ENCODE data around the gene RUVBL2. TPM values are rescaled to one million over a fixed set of nuclear protein-coding genes. Genes with fewer than 3 reads are reported as not detected.
A peak's percentile ranks its signal among the peaks of the same experiment; 100 is the strongest.

RUVBL2 gene
- total RNA-seq, 1 experiment from 2014 or later: 130 TPM

DNA sequence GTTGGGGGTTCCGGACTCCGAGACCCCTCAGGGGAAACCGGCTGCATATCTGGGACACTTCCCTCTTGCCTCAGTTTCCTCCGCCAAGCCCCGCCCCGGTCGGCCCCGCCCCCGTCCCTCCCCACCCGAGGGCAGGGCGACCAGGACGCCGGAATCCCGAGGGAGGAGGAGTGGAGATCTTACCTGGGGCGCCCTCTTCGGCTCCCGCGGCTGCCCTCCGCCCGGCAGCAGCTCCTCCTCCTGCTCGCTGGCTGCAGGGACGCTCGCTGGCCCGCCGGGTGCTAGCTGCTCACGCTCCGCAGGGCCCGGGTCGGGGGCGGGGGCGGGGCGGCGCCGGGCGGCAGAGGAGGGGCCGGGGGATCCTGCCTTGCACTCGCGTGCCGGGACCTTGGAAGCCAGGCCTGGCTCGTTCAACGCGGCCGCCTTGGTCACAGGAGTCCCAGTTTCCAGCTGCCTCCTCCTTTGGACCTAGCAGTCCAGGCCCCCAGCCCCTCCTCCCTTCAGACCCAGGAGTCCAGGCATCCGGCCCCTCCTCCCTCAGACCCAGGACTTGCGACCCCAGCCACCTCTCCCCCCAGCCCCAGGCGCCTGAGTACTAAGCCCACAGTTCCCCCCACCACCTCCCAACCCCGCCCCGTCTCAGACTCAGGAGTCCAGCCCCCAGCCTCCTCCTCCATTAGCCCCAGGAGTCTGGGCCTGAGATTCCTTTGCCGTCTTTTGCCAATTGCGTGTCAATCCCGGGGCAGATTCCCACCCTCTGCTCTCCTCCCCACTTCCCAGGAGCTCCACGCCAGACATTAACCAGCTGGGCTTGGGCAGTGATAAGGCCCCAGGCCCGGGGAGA, 71.3 kb downstream of the RUVBL2 start, which contains the start of gene NTF4:
TSS of gene NTF4 (minus strand) at position 51 of the 844 bp plus-strand sequence. CDS start 2,821 bp downstream, outside the sequence.
- peaks cover 2% of the 10 kb centered on the region; the same call in 1 of the 2 replicates for H3K4me1 ChIP-seq (ENCODE audit: insufficient read depth, low read length)
- H3K36me3 Mint-ChIP-seq (ENCODE audit: insufficient read depth in 1 of 3, low read depth in 3 of 3): peaks cover 0 to 4% (median 3%) of the 10 kb centered on the region in 3 experiments; a peak in 3 of 7 replicates
- no peak within 1 kb of the TSS for H3T11ph ChIP-seq (ENCODE audit: low read length)
- H3K23me2 ChIP-seq (ENCODE audit: insufficient read length, low read depth, low read length, poor library complexity, severe bottlenecking): peaks cover 3% of the 10 kb centered on the region
- no peaks in the 10 kb centered on the region for H3K79me2 ChIP-seq (ENCODE audit: insufficient read depth, low read length)
- no peak within 1 kb of the TSS for H2BK5ac ChIP-seq (ENCODE audit: insufficient read length, low read length)
- TF ChIP-seq, protein P1, sequence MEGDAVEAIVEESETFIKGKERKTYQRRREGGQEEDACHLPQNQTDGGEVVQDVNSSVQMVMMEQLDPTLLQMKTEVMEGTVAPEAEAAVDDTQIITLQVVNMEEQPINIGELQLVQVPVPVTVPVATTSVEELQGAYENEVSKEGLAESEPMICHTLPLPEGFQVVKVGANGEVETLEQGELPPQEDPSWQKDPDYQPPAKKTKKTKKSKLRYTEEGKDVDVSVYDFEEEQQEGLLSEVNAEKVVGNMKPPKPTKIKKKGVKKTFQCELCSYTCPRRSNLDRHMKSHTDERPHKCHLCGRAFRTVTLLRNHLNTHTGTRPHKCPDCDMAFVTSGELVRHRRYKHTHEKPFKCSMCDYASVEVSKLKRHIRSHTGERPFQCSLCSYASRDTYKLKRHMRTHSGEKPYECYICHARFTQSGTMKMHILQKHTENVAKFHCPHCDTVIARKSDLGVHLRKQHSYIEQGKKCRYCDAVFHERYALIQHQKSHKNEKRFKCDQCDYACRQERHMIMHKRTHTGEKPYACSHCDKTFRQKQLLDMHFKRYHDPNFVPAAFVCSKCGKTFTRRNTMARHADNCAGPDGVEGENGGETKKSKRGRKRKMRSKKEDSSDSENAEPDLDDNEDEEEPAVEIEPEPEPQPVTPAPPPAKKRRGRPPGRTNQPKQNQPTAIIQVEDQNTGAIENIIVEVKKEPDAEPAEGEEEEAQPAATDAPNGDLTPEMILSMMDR (conservative IDR thresholded peaks at IDR 0.05): no peak
- no peak within 1 kb of the TSS for H4K91ac ChIP-seq (ENCODE audit: insufficient read length, low read depth, low read length)
- H3K4me2 ChIP-seq (ENCODE audit: insufficient read depth, insufficient read length, low read length): peak within 1 kb of the TSS; percentile 62
- no peak within 1 kb of the TSS for H3K9ac ChIP-seq (ENCODE audit: extremely low read depth, insufficient read length, low read length)
- no peak within 1 kb of the TSS for H4K5ac ChIP-seq (ENCODE audit: insufficient read length, low read depth, low read length)
- peak; percentile 80 for DNase-seq
- no peak within 1 kb of the TSS for H4K8ac ChIP-seq (replicated peaks; ENCODE audit: insufficient read length, low read depth, low read length)
- H4K20me1 ChIP-seq (ENCODE audit: control insufficient read depth, insufficient read depth, insufficient read length): no peaks in the 10 kb centered on the region
- H3K9me3 Mint-ChIP-seq: peaks cover 7 to 14% of the 10 kb centered on the region in 2 experiments; a peak in 4 of 5 replicates
- no peak within 1 kb of the TSS for H2BK12ac ChIP-seq (ENCODE audit: insufficient read length, low read depth, low read length)
- peaks cover 77% of the 10 kb centered on the region for H3K27me3 Mint-ChIP-seq (ENCODE audit: low read depth)
- H2AFZ ChIP-seq (ENCODE audit: low read length): no peak within 1 kb of the TSS
- H3K4me3 Mint-ChIP-seq: peak within 1 kb of the TSS; percentile 50 to 75
- H2BK15ac ChIP-seq (ENCODE audit: low read depth, low read length): no peak within 1 kb of the TSS
- H3K27me3 ChIP-seq (ENCODE audit: insufficient read depth, low read length): peaks cover 23% of the 10 kb centered on the region; the same call in 1 of the 2 replicates
- H3K56ac ChIP-seq (ENCODE audit: insufficient read length, low read depth, low read length): no peak within 1 kb of the TSS
- H3K4me1 Mint-ChIP-seq: peaks cover 29 to 44% of the 10 kb centered on the region in 2 experiments
- H3K27ac Mint-ChIP-seq: peak within 1 kb of the TSS in 1 of 3 experiments; percentile 75; a peak in 2 of 7 replicates
- H2BK120ac ChIP-seq (ENCODE audit: low read depth, low read length, poor library complexity, severe bottlenecking): no peak within 1 kb of the TSS
- no peak within 1 kb of the TSS for H2AK5ac ChIP-seq (ENCODE audit: insufficient read length, low read length)
- no peaks in the 10 kb centered on the region for H3K79me1 ChIP-seq (ENCODE audit: insufficient read depth, low read depth, low read length, poor library complexity, severe bottlenecking)
- no peak within 1 kb of the TSS for H2BK20ac ChIP-seq (ENCODE audit: low read depth, low read length, poor library complexity, severe bottlenecking)
- H3K9me3 ChIP-seq (ENCODE audit: control insufficient read depth, low read depth, low read length): no peaks in the 10 kb centered on the region
- H3K18ac ChIP-seq (ENCODE audit: insufficient read length, low read depth, low read length): peak within 1 kb of the TSS; percentile 34
- H3K4ac ChIP-seq (ENCODE audit: low read depth, low read length): no peak within 1 kb of the TSS
- H3K27ac ChIP-seq (ENCODE audit: insufficient read length, low read depth, low read length): no peak within 1 kb of the TSS
- no CpG with 5 or more reads among the region's 53 CpGs for WGBS (ENCODE audit: extremely low coverage, insufficient read length, low lambda C conversion rate)
- peak within 1 kb of the TSS; percentile 72; the same call in 1 of the 2 replicates for H3K14ac ChIP-seq (ENCODE audit: insufficient read depth, low read length)
- H3K23ac ChIP-seq (ENCODE audit: insufficient read length, low read depth, low read length): no peak within 1 kb of the TSS

Small RNA genes lying within 50 kb of the gene (microRNA-seq; reads per million reads assigned to microRNA genes)
- not detected for gene MIR6798 (ENCODE audit: borderline microRNAs expressed)

Other genes with a start within 250 kb of the RUVBL2 start
- gene IZUMO1, start 247.0 kb upstream of the RUVBL2 start, total RNA-seq (2021): 2.6 and 3.7 TPM in 2 replicates
- gene FUT1, start 241.2 kb upstream of the RUVBL2 start, total RNA-seq (2021): 15.9 and 16.1 TPM in 2 replicates
- 0.55 and 0.90 TPM in 2 replicates for gene FGF21, start 238.4 kb upstream of the RUVBL2 start, total RNA-seq (2021)
- gene BCAT2, start 182.9 kb upstream of the RUVBL2 start, total RNA-seq (2021): 30.6 and 32.7 TPM in 2 replicates
- 11.2 and 11.6 TPM in 2 replicates for gene HSD17B14, start 157.4 kb upstream of the RUVBL2 start, total RNA-seq (2021)
- gene PLEKHA4, start 125.3 kb upstream of the RUVBL2 start, total RNA-seq (2021): 14.3 and 15.3 TPM in 2 replicates
- 17.2 and 17.5 TPM in 2 replicates for gene PPP1R15A, start 121.5 kb upstream of the RUVBL2 start, total RNA-seq (2021)
- gene TULP2, start 95.1 kb upstream of the RUVBL2 start, total RNA-seq (2021): 0.94 and 1.0 TPM in 2 replicates
- gene NUCB1, start 93.6 kb upstream of the RUVBL2 start, total RNA-seq (2021): 125 and 131 TPM in 2 replicates
- gene DHDH, start 60.2 kb upstream of the RUVBL2 start, total RNA-seq (2021): 1.4 and 2.0 TPM in 2 replicates
- gene BAX, start 39.0 kb upstream of the RUVBL2 start, total RNA-seq (2021): 310 and 315 TPM in 2 replicates
- gene FTL, start 28.6 kb upstream of the RUVBL2 start, total RNA-seq (2021): 1,244 and 1,245 TPM in 2 replicates
- gene GYS1, start 578 bp upstream of the RUVBL2 start, total RNA-seq (2021): 44.3 and 45.6 TPM in 2 replicates
- gene LHB, start 23.2 kb downstream of the RUVBL2 start, total RNA-seq (2021): not detected in 2 replicates
- gene CGB3, start 30.4 kb downstream of the RUVBL2 start, total RNA-seq (2021): 0.46 TPM in 1 of 2 replicates, not detected in the other
- 0.55 and 0.77 TPM in 2 replicates for gene CGB2, start 38.0 kb downstream of the RUVBL2 start, total RNA-seq (2021)
- not detected in 2 replicates for gene CGB1, start 43.0 kb downstream of the RUVBL2 start, total RNA-seq (2021)
- not detected in 2 replicates for gene CGB5, start 50.0 kb downstream of the RUVBL2 start, total RNA-seq (2021)
- 0.39 TPM in 1 of 2 replicates, not detected in the other for gene CGB8, start 55.2 kb downstream of the RUVBL2 start, total RNA-seq (2021)
- 1.2 TPM in 2 replicates for gene CGB7, start 63.9 kb downstream of the RUVBL2 start, total RNA-seq (2021)
- 2.1 and 2.3 TPM in 2 replicates for gene NTF4, start 70.9 kb downstream of the RUVBL2 start, total RNA-seq (2021)
- gene KCNA7, start 78.8 kb downstream of the RUVBL2 start, total RNA-seq (2021): 0.04 TPM in 2 replicates
- gene SNRNP70, start 91.6 kb downstream of the RUVBL2 start, total RNA-seq (2021): 292 and 295 TPM in 2 replicates
- 3.5 and 4.2 TPM in 2 replicates for gene LIN7B, start 120.5 kb downstream of the RUVBL2 start, total RNA-seq (2021)
- gene C19orf73, start 125.3 kb downstream of the RUVBL2 start, total RNA-seq (2021): 0.72 and 1.1 TPM in 2 replicates
- gene PPFIA3, start 125.7 kb downstream of the RUVBL2 start, total RNA-seq (2021): 18.8 and 19.1 TPM in 2 replicates
- gene HRC, start 161.5 kb downstream of the RUVBL2 start, total RNA-seq (2021): 1.8 and 1.9 TPM in 2 replicates
- gene TRPM4, start 163.9 kb downstream of the RUVBL2 start, total RNA-seq (2021): 6.9 and 7.2 TPM in 2 replicates

All from H9 (cell line).